GM20000 (cell line): ENCODE measurements around the gene CEACAM19.

Source experiments
- DNase-seq: peaks from one replicate; pipeline ENCODE4 v3.0.0; 2012; ENCODE audit warnings: low spot score
- CTCF ChIP-seq: IDR thresholded peaks from 2 replicates; pipeline ENCODE4 v1.5.1; 2012; ENCODE audit warnings: mild to moderate bottlenecking, control low read depth; ENCODE audit errors: extremely low read depth, missing control alignments

Gene CEACAM19

GRCh38 chr19:44725684-44726083 lies 54.4 kb downstream of the CEACAM19 start:
- DNase-seq, result no peak
- TF ChIP-seq CTCF, result no peak

GRCh38 chr19:44726465-44726864 lies 55.2 kb downstream of the CEACAM19 start:
- DNase-seq, result no peak

GRCh38 chr19:44728178-44728577 lies 56.9 kb downstream of the CEACAM19 start:
- no peak for TF ChIP-seq CTCF
- no peak for DNase-seq

More at GRCh38 chr19:44726465-44726864, 55.2 kb downstream of the CEACAM19 start:
- no peak for TF ChIP-seq CTCF

- DNase-seq, result no peak
- TF ChIP-seq CTCF, result no peak
Measured at GRCh38 chr19:44729516-44730033, 58.3 kb downstream of the CEACAM19 start.

- no peak for TF ChIP-seq CTCF
Measured at GRCh38 chr19:44731081-44731480, 59.8 kb downstream of the CEACAM19 start.

GRCh38 chr19:44731622-44732021 lies 60.3 kb downstream of the CEACAM19 start:
- no peak for TF ChIP-seq CTCF
- no peak for DNase-seq

More at GRCh38 chr19:44731081-44731480, 59.8 kb downstream of the CEACAM19 start:
- DNase-seq, result no peak

GRCh38 chr19:44732235-44733014 lies 61.1 kb downstream of the CEACAM19 start:
- TF ChIP-seq CTCF, result no peak
- DNase-seq, result no peak
